ENCODE data around the gene NDUFS4. TPM values are rescaled to one million over a fixed set of nuclear protein-coding genes. Genes with fewer than 3 reads are reported as not detected.

The NDUFS4 gene
- total RNA-seq, 4 donors from 2014 or later: 64.5 to 77.8 (median 67.5) TPM

DNA sequence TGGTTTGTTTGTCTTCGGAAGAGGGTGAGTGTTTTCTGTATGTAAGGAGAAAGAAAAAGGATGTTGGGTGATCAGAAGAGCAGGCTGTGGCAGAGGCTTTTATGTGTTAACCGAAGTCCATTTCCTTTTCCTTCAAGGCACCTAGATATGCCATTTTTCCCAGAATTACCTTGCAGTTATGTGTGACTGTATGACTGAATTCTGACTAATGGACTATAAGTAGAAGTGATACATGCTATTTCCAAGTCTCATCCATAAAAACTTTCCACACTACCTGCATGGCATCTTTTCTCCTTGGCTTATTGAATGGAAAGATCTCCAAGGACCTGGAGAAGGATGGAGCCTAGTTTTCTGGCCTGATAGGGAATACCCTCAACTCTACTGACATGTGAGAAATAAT, 10.6 kb upstream of the NDUFS4 start:
- 83% methylated on average over 2 of the region's 2 CpGs for WGBS
- no peak for TF ChIP-seq POLR2A (IDR thresholded peaks at IDR 0.05)

DNA sequence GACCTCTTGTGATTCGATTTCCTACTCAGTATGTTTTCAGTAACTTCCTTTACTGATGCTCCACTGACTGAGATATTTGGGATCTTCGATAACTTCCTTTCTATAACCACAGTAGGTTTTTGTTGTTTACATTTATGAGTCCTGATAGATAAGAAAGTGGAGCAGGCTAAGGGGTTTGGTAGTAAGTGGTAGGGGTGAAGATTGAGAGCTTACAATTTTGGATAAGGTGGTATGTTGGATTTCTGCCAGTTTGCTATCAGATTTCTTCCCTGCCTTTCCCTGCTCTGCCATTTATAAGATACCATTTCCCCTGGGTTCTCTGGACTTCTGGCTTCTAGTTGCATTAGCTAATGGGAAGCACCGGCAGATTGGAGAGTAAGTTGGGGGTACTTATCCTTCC, 7.9 kb upstream of the NDUFS4 start:
- H3K4me1 ChIP-seq: no peaks in the 10 kb centered on the region
- no peak for DNase-seq (ENCODE audit: low spot score in 2 of 2)
- H3K9me3 ChIP-seq: no peaks in the 10 kb centered on the region
- H3K27me3 ChIP-seq: no peaks in the 10 kb centered on the region
- TF ChIP-seq, protein P1, sequence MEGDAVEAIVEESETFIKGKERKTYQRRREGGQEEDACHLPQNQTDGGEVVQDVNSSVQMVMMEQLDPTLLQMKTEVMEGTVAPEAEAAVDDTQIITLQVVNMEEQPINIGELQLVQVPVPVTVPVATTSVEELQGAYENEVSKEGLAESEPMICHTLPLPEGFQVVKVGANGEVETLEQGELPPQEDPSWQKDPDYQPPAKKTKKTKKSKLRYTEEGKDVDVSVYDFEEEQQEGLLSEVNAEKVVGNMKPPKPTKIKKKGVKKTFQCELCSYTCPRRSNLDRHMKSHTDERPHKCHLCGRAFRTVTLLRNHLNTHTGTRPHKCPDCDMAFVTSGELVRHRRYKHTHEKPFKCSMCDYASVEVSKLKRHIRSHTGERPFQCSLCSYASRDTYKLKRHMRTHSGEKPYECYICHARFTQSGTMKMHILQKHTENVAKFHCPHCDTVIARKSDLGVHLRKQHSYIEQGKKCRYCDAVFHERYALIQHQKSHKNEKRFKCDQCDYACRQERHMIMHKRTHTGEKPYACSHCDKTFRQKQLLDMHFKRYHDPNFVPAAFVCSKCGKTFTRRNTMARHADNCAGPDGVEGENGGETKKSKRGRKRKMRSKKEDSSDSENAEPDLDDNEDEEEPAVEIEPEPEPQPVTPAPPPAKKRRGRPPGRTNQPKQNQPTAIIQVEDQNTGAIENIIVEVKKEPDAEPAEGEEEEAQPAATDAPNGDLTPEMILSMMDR (IDR thresholded peaks at IDR 0.05): no peak
- TF ChIP-seq POLR2A (IDR thresholded peaks at IDR 0.05) (no peak), POLR2AphosphoS5 (IDR thresholded peaks at IDR 0.05) (no peak), EP300 (IDR thresholded peaks at IDR 0.05) (no peak)
- H3K4me3 ChIP-seq: no peak overlapping the region
- H3K36me3 ChIP-seq: no peaks in the 10 kb centered on the region
- 61% methylated on average over 3 of the region's 3 CpGs for WGBS
- no peak overlapping the region for H3K27ac ChIP-seq

More for the DNA sequence above, 10.6 kb upstream of the NDUFS4 start:
- no peaks in the 10 kb centered on the region for H3K4me1 ChIP-seq
- no peaks in the 10 kb centered on the region for H3K9me3 ChIP-seq
- H3K27ac ChIP-seq: no peak overlapping the region
- no peak for DNase-seq (ENCODE audit: low spot score in 2 of 2)
- H3K36me3 ChIP-seq: no peaks in the 10 kb centered on the region
- H3K27me3 ChIP-seq: no peaks in the 10 kb centered on the region
- no peak overlapping the region for H3K4me3 ChIP-seq

DNA sequence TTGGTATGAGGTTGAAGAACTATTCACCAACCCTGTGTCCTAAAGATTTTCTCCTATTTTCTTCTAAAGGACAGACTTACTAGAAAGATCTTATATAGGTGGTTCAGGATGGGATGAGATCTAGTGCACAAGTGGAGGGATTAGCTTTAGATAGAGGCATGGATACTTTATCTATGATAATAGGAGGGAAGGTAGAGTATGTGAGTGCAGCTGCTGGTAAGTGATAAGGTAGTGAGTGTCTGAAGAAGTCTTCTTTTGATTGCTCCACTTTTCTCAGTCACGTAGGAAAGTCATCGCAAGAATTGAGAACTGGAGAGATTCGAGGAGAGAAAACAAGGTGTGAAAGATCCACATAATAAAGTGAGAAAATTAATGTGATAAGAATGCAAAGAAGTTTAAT, 6.0 kb upstream of the NDUFS4 start:
- TF ChIP-seq, protein P1 (IDR thresholded peaks at IDR 0.05): no peak
- no peak for TF ChIP-seq EP300 (IDR thresholded peaks at IDR 0.05)
- TF ChIP-seq POLR2A (IDR thresholded peaks at IDR 0.05): no peak
- no peak for TF ChIP-seq POLR2AphosphoS5 (IDR thresholded peaks at IDR 0.05)
- Histone ChIP-seq H3K27ac (no peak overlapping the region), H3K36me3 (no peaks in the 10 kb centered on the region), H3K4me1 (no peaks in the 10 kb centered on the region), H3K4me3 (no peak overlapping the region), H3K9me3 (no peaks in the 10 kb centered on the region), H3K27me3 (peaks cover 3% of the 10 kb centered on the region)
- DNase-seq (ENCODE audit: low spot score in 2 of 2): no peak
- 94% methylated on average over 3 of the region's 3 CpGs for WGBS

DNA sequence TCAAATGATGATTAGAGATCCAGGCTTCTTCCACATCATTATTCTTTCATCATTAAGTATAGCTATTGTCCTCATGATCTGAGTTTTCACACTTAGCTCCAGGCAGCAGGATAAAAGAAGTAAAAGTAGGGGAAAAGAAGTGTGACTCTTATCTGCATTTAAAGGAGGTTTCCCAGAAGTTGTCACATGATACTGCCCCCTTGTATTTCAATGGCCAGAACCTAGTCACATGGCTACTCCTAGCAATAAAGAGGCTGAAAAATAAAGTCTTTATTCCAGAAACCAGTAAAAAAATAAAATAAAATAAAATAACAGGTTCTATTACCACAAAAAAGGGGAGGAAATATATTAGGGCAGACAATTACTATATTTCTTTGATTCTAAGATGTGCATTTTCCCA, 5.3 kb upstream of the NDUFS4 start:
- Histone ChIP-seq H3K27ac (no peak overlapping the region), H3K4me1 (peaks cover 4% of the 10 kb centered on the region), H3K27me3 (peaks cover 3% of the 10 kb centered on the region), H3K4me3 (no peak overlapping the region), H3K9me3 (no peaks in the 10 kb centered on the region), H3K36me3 (no peaks in the 10 kb centered on the region)
- TF ChIP-seq EP300 (IDR thresholded peaks at IDR 0.05): no peak
- TF ChIP-seq POLR2AphosphoS5 (IDR thresholded peaks at IDR 0.05): no peak
- TF ChIP-seq, protein P1 (IDR thresholded peaks at IDR 0.05): no peak
- TF ChIP-seq POLR2A (IDR thresholded peaks at IDR 0.05): no peak
- no peak for DNase-seq (ENCODE audit: low spot score in 2 of 2)

DNA sequence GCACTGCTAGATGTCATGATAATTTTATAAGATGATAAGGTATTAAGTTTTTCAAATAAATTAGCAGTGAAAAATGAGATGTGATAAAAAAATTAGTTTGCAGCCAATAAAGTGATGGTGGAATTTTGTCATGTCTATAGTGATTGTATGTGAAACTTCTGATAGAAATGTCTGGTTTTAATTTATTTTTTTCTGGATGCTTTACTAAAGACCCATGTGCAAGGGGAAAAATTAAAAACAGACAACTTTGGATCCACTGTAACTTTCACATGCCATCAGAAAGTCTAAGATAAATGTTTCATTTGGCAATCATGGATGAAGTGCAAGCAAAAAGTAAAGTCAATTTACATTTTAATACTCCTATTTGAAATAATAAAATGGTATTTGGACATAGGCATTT, 4.4 kb upstream of the NDUFS4 start:
- Histone ChIP-seq H3K27me3 (peaks cover 3% of the 10 kb centered on the region), H3K4me3 (no peak overlapping the region)
- no peak for DNase-seq (ENCODE audit: low spot score in 2 of 2)

DNA sequence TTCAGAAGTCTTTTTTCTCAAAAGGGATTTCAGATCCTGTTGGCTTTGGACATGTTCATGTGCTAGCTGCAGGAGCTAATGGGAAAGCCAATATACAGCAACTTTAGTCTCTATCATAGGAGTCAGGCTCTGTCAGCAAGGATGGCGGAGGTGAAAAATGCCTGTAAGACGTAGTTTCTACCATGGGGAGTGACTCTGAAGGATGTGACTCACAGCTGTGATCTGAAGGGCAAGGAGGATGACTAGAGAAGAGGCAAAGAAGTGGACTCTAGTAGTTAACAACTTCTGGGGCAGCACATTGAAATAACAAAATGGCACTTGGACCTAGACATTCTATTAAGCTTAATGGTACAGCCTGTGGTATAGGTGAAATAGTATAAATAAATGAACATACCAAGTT, 3.1 kb upstream of the NDUFS4 start:
- Histone ChIP-seq H3K9me3 (no peaks in the 10 kb centered on the region), H3K27me3 (peaks cover 3% of the 10 kb centered on the region), H3K36me3 (no peaks in the 10 kb centered on the region), H3K27ac (no peak overlapping the region), H3K4me1 (peaks cover 22% of the 10 kb centered on the region), H3K4me3 (no peak overlapping the region)
- WGBS: 87% methylated on average over 2 of the region's 2 CpGs
- TF ChIP-seq EP300 (IDR thresholded peaks at IDR 0.05) (no peak), POLR2A (IDR thresholded peaks at IDR 0.05) (no peak), POLR2AphosphoS5 (IDR thresholded peaks at IDR 0.05) (no peak)
- TF ChIP-seq, protein P1 (IDR thresholded peaks at IDR 0.05): no peak
- DNase-seq (ENCODE audit: low spot score in 2 of 2): no peak

More for the DNA sequence above, 4.4 kb upstream of the NDUFS4 start:
- H3K9me3 ChIP-seq: no peaks in the 10 kb centered on the region
- peaks cover 8% of the 10 kb centered on the region for H3K4me1 ChIP-seq
- no peaks in the 10 kb centered on the region for H3K36me3 ChIP-seq
- H3K27ac ChIP-seq: no peak overlapping the region
- TF ChIP-seq, protein P1 (IDR thresholded peaks at IDR 0.05): no peak
- no peak for TF ChIP-seq EP300 (IDR thresholded peaks at IDR 0.05)

All from suprapubic skin (tissue), 4 donors.